K562 (cell line): ENCODE results near the gene POLRMT. TPM values are rescaled to one million over a fixed set of nuclear protein-coding genes. Genes with fewer than 3 reads are reported as not detected.

Experiments
- BHLHE40 ChIP-seq: IDR thresholded peaks from 2 replicates; pipeline ENCODE4 v1.6.1; 2011; ENCODE audit warnings: low read length, improper control_type of control experiment
- CBX1 ChIP-seq: sonication (generic); IDR thresholded peaks from 2 replicates; pipeline ENCODE4 v1.6.1; 2016; ENCODE audit warnings: antibody characterized with exemption, low read depth, mild to moderate bottlenecking
- CBX5 ChIP-seq: IDR thresholded peaks from 2 replicates; pipeline ENCODE4 v1.6.1; 2014; ENCODE audit warnings: low read depth, borderline replicate concordance
- EP400 ChIP-seq: fragments of 450-650 bp; IDR thresholded peaks from 2 replicates; pipeline ENCODE4 v1.6.1; 2017; ENCODE audit warnings: antibody characterized with exemption, mild to moderate bottlenecking, moderate library complexity
- FOXP1 ChIP-seq: sonication (generic); formaldehyde crosslinking; IDR thresholded peaks from 2 replicates; pipeline ENCODE4 v1.8.0; 2022; ENCODE audit warnings: mild to moderate bottlenecking, missing genetic modification reagents
- GATAD2A ChIP-seq: fragments of 450-650 bp; IDR thresholded peaks from 2 replicates; pipeline ENCODE4 v1.6.1; 2017
- GTF2E2 ChIP-seq: fragments of 200-800 bp; sonication (Bioruptor generic); IDR thresholded peaks from 2 replicates; pipeline ENCODE4 v1.6.1; 2016; ENCODE audit warnings: missing genetic modification characterization, missing compliant biosample characterization
- ILK ChIP-seq: fragments of 450-650 bp; IDR thresholded peaks from 2 replicates; pipeline ENCODE4 v1.6.1; 2016; ENCODE audit warnings: missing genetic modification characterization, low read depth, mild to moderate bottlenecking, missing compliant biosample characterization, moderate library complexity, borderline replicate concordance
- LCOR ChIP-seq: sonication (generic); formaldehyde crosslinking; IDR thresholded peaks from 2 replicates; pipeline ENCODE4 v1.8.0; 2022; ENCODE audit warnings: mild to moderate bottlenecking, missing genetic modification reagents
- MYBL2 ChIP-seq, 2 experiments: fragments of 450-650 bp in 1 of 2; sonication (generic) in 1 of 2; formaldehyde crosslinking in 1 of 2; IDR thresholded peaks; 2 replicates each; pipeline versions ENCODE4 v1.6.1 to v1.8.1; 2017 to 2022; ENCODE audit warnings: borderline replicate concordance in 1 of 2, inconsistent platforms in 1 of 2, low read depth in 1 of 2, mild to moderate bottlenecking in 1 of 2, missing genetic modification reagents in 1 of 2, moderate library complexity in 1 of 2
- NFRKB ChIP-seq: fragments of 450-650 bp; IDR thresholded peaks from 2 replicates; pipeline ENCODE4 v1.6.1; 2016; ENCODE audit warnings: low read depth
- NUFIP1 ChIP-seq: fragments of 450-650 bp; IDR thresholded peaks from 2 replicates; pipeline ENCODE4 v1.6.1; 2018; ENCODE audit not compliant: partially characterized antibody
- PHF21A ChIP-seq: fragments of 450-650 bp; IDR thresholded peaks from 2 replicates; pipeline ENCODE4 v1.6.1; 2017; ENCODE audit warnings: low read depth, borderline replicate concordance
- POLR2AphosphoS2 ChIP-seq: IDR thresholded peaks from 2 replicates; pipeline ENCODE4 v1.6.1; 2012; ENCODE audit warnings: low read length, improper control_type of control experiment
- RBFOX2 ChIP-seq: fragments of 200-400 bp; formaldehyde crosslinking; IDR thresholded peaks from 2 replicates; pipeline ENCODE4 v1.6.1; 2017; ENCODE audit warnings: low read depth, mild to moderate bottlenecking, low read length, moderate library complexity
- ZBED1 ChIP-seq: IDR thresholded peaks from 2 replicates; pipeline ENCODE4 v1.6.1; 2014
- ZNF124 ChIP-seq: sonication (generic); formaldehyde crosslinking; IDR thresholded peaks from 2 replicates; pipeline ENCODE4 v1.8.1; 2022; ENCODE audit warnings: missing genetic modification reagents
- ZNF436 ChIP-seq: fragments of 250-450, 450-650 bp; sonication (Bioruptor Pico); formaldehyde crosslinking; IDR thresholded peaks from 2 replicates; pipeline ENCODE4 v1.7.0; 2020; ENCODE audit warnings: mild to moderate bottlenecking
- ZNF778 ChIP-seq: fragments of 450-650 bp; formaldehyde crosslinking; IDR thresholded peaks from 2 replicates; pipeline ENCODE4 v1.4.0; 2020; ENCODE audit warnings: mild to moderate bottlenecking, moderate library complexity
- polyA plus RNA-seq, 8 experiments: library from polyadenylated mRNA; depleted of rRNA in 4 of 8; stranded (reverse) in 5 of 8; unstranded in 3 of 8; fragments of >200 nt; fragmentation: Nextera tagmentation in 2 of 8; fragmentation: Illumina TruSeq in 1 of 8; extraction: Ambion mirVana in 2 of 8; extraction: Trizol in 1 of 8; gene quantifications; 2 replicates each; pipeline versions ENCODE4 v1.2.1 to v1.2.3, GENCODE V29; 2011 to 2014; ENCODE audit warnings: inconsistent platforms in 1 of 8, missing spikeins in 1 of 8
- total RNA-seq, 7 experiments: library from RNA; depleted of rRNA in 6 of 7; stranded (reverse); fragments of >200 nt in 6 of 7; fragmentation: Illumina TruSeq in 2 of 7; extraction: Trizol in 2 of 7; gene quantifications; 2 replicates each; pipeline versions ENCODE4 v1.2.1 to v1.2.3, GENCODE V29; 2011 to 2021; ENCODE audit warnings: low replicate concordance in 1 of 7
- TF ChIP-seq, protein P1 (sequence below): fragments of 450-650 bp; IDR thresholded peaks from 2 replicates; pipeline ENCODE4 v1.6.1; 2016
- TF ChIP-seq, protein P2 (sequence below): fragments of 250-450 bp; sonication (Bioruptor Pico); IDR thresholded peaks from 2 replicates; pipeline ENCODE4 v1.4.0; 2020; ENCODE audit warnings: mild to moderate bottlenecking, moderate library complexity
- TF ChIP-seq, protein P3 (sequence below): fragments of 450-650 bp; formaldehyde crosslinking; IDR thresholded peaks from 2 replicates; pipeline ENCODE4 v1.4.0; 2022; ENCODE audit warnings: missing genetic modification characterization
- TF ChIP-seq, protein P4 (sequence below): sonication (generic); formaldehyde crosslinking; IDR thresholded peaks from 2 replicates; pipeline ENCODE4 v1.8.1; 2022; ENCODE audit warnings: missing genetic modification reagents

Gene POLRMT
- total and polyA plus RNA-seq, 9 of the 15 experiments (the other 6 are each of a cell fraction or from before 2014, with no cell fraction given): 30.3 to 144 (median 68.0) TPM

DNA sequence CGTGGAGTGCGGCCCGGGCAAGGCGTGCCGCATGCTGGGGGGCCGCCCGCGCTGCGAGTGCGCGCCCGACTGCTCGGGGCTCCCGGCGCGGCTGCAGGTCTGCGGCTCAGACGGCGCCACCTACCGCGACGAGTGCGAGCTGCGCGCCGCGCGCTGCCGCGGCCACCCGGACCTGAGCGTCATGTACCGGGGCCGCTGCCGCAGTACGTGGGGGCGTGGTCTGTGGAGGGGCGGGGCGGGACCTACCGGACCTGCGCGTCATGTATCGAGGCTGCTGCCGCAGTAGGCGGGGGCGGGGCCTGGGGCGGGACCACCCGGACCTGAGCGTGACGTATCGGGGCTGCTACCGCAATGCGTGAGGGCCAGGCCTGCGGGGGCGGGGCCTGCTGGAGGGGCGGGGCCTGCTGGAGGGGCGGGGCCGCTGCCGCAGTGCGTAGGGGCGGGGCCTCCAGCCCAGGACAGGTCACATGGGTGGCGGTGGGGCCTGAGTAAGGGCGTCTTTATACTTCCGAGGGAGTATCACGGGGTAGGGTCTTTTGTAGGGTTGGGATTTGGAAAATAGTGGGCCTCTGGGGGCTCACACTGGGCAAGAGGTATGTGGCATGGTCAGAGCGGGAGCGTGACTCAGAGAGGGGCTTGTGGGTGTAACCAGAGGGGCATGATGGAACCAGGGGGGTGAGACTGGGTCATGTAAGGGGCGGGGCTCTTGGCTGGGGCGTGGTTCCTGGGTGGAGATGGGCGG lies 47.1 kb upstream of the POLRMT start (continued):
- TF ChIP-seq RBFOX2 (peak; percentile 86), LCOR (CRISPR knock-in tag) (no peak), EP400 (peak; percentile 80), FOXP1 (CRISPR knock-in tag) (no peak; the same call in 1 of the 2 replicates), ILK (tag) (no peak), CBX1 (no peak), ZNF436 (0 out of 2 replicates have a peak, but pooled peaks have one; percentile 35), PHF21A (no peak), POLR2AphosphoS2 (no peak), GTF2E2 (tag) (no peak), NFRKB (no peak), NUFIP1 (no peak), ZBED1 (peak; percentile 35; the same call in 1 of the 2 replicates), GATAD2A (no peak), ZNF124 (CRISPR knock-in tag) (no peak), ZNF778 (no peak), BHLHE40 (peak; percentile 53), MYBL2 (IDR thresholded peaks at IDR 0.05; ENCODE audit: low read depth) (no peak), MYBL2 (CRISPR knock-in tag; IDR thresholded peaks at IDR 0.05; ENCODE audit: borderline replicate concordance) (no peak), CBX5 (no peak)
- TF ChIP-seq, protein P1, sequence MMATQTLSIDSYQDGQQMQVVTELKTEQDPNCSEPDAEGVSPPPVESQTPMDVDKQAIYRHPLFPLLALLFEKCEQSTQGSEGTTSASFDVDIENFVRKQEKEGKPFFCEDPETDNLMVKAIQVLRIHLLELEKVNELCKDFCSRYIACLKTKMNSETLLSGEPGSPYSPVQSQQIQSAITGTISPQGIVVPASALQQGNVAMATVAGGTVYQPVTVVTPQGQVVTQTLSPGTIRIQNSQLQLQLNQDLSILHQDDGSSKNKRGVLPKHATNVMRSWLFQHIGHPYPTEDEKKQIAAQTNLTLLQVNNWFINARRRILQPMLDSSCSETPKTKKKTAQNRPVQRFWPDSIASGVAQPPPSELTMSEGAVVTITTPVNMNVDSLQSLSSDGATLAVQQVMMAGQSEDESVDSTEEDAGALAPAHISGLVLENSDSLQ: peak; percentile 57; the same call in 1 of the 2 replicates
- TF ChIP-seq, protein P2, sequence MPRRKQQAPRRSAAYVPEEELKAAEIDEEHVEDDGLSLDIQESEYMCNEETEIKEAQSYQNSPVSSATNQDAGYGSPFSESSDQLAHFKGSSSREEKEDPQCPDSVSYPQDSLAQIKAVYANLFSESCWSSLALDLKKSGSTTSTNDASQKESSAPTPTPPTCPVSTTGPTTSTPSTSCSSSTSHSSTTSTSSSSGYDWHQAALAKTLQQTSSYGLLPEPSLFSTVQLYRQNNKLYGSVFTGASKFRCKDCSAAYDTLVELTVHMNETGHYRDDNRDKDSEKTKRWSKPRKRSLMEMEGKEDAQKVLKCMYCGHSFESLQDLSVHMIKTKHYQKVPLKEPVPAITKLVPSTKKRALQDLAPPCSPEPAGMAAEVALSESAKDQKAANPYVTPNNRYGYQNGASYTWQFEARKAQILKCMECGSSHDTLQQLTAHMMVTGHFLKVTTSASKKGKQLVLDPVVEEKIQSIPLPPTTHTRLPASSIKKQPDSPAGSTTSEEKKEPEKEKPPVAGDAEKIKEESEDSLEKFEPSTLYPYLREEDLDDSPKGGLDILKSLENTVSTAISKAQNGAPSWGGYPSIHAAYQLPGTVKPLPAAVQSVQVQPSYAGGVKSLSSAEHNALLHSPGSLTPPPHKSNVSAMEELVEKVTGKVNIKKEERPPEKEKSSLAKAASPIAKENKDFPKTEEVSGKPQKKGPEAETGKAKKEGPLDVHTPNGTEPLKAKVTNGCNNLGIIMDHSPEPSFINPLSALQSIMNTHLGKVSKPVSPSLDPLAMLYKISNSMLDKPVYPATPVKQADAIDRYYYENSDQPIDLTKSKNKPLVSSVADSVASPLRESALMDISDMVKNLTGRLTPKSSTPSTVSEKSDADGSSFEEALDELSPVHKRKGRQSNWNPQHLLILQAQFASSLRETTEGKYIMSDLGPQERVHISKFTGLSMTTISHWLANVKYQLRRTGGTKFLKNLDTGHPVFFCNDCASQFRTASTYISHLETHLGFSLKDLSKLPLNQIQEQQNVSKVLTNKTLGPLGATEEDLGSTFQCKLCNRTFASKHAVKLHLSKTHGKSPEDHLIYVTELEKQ (CRISPR knock-in tag): no peak
- TF ChIP-seq, protein P3, sequence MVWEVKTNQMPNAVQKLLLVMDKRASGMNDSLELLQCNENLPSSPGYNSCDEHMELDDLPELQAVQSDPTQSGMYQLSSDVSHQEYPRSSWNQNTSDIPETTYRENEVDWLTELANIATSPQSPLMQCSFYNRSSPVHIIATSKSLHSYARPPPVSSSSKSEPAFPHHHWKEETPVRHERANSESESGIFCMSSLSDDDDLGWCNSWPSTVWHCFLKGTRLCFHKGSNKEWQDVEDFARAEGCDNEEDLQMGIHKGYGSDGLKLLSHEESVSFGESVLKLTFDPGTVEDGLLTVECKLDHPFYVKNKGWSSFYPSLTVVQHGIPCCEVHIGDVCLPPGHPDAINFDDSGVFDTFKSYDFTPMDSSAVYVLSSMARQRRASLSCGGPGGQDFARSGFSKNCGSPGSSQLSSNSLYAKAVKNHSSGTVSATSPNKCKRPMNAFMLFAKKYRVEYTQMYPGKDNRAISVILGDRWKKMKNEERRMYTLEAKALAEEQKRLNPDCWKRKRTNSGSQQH (CRISPR knock-in tag): peak; percentile 90
- TF ChIP-seq, protein P4, sequence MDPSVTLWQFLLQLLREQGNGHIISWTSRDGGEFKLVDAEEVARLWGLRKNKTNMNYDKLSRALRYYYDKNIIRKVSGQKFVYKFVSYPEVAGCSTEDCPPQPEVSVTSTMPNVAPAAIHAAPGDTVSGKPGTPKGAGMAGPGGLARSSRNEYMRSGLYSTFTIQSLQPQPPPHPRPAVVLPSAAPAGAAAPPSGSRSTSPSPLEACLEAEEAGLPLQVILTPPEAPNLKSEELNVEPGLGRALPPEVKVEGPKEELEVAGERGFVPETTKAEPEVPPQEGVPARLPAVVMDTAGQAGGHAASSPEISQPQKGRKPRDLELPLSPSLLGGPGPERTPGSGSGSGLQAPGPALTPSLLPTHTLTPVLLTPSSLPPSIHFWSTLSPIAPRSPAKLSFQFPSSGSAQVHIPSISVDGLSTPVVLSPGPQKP (CRISPR knock-in tag): no peak
